WTC11 (cell line): Measurements from ENCODE around the gene ATP2B2. TPM values are rescaled to one million over a fixed set of nuclear protein-coding genes. Genes with fewer than 3 reads are reported as not detected.

Experiments
- ATAC-seq: fragments of 200-7000 bp; cut with Tn5 transposase; 2 replicates; pipeline ENCODE4 v1.10.0; 2021; ENCODE audit warnings: mild to moderate bottlenecking, moderate library complexity
- CTCF ChIA-PET: fragments of 300-600 bp; sonication (Branson Sonifier 250); formaldehyde crosslinking; loops from one replicate; lab custom pipeline; 2021; ENCODE audit warnings: antibody characterized with exemption; lab: Charles Lee
- POLR2A ChIA-PET: fragments of 350-600 bp; sonication (Branson Sonifier 250); formaldehyde crosslinking; loops from one replicate; lab custom pipeline; 2021; ENCODE audit warnings: antibody characterized with exemption; lab: Charles Lee
- DNase-seq: peaks from one replicate; pipeline ENCODE4 v3.0.0; 2021; ENCODE audit warnings: low spot score
- H3K27ac Mint-ChIP-seq: 2 replicates; pipeline ENCODE4 v1.8.0; 2021; ENCODE audit warnings: mixed read lengths
- H3K27me3 Mint-ChIP-seq: 2 replicates; pipeline ENCODE4 v1.8.0; 2021; ENCODE audit warnings: low read depth, mild to moderate bottlenecking, moderate library complexity, mixed read lengths
- H3K36me3 Mint-ChIP-seq: 2 replicates; pipeline ENCODE4 v1.8.0; 2021; ENCODE audit warnings: mixed read lengths
- H3K4me1 Mint-ChIP-seq: 2 replicates; pipeline ENCODE4 v1.8.0; 2022; ENCODE audit warnings: mixed read lengths
- H3K4me3 Mint-ChIP-seq: 2 replicates; pipeline ENCODE4 v1.8.0; 2021; ENCODE audit warnings: mild to moderate bottlenecking, moderate library complexity, mixed read lengths
- H3K9me3 Mint-ChIP-seq: 2 replicates; pipeline ENCODE4 v1.8.0; 2021; ENCODE audit warnings: mixed read lengths
- AFF4 ChIP-seq: sonication (generic); formaldehyde crosslinking; IDR thresholded peaks from 2 replicates; pipeline ENCODE4 v1.8.1; 2023; ENCODE audit warnings: mild to moderate bottlenecking, missing genetic modification reagents, borderline replicate concordance
- ATF2 ChIP-seq: sonication (generic); formaldehyde crosslinking; IDR thresholded peaks from 2 replicates; pipeline ENCODE4 v1.8.1; 2022; ENCODE audit warnings: low read depth, missing genetic modification reagents, borderline replicate concordance
- FOXJ3 ChIP-seq: sonication (generic); formaldehyde crosslinking; IDR thresholded peaks from 2 replicates; pipeline ENCODE4 v1.9.0; 2021; ENCODE audit warnings: missing genetic modification reagents, mild to moderate bottlenecking, borderline replicate concordance
- FOXP4 ChIP-seq: sonication (generic); formaldehyde crosslinking; IDR thresholded peaks from 2 replicates; pipeline ENCODE4 v1.8.0; 2022; ENCODE audit warnings: mild to moderate bottlenecking, missing genetic modification reagents
- GABPB1 ChIP-seq: sonication (generic); formaldehyde crosslinking; IDR thresholded peaks from 2 replicates; pipeline ENCODE4 v1.8.1; 2023; ENCODE audit warnings: mild to moderate bottlenecking, missing genetic modification reagents
- HMGXB4 ChIP-seq: sonication (generic); formaldehyde crosslinking; IDR thresholded peaks from 2 replicates; pipeline ENCODE4 v1.8.1; 2023; ENCODE audit warnings: mild to moderate bottlenecking, moderate library complexity, missing genetic modification reagents
- JUN ChIP-seq: sonication (generic); formaldehyde crosslinking; IDR thresholded peaks from 2 replicates; pipeline ENCODE4 v1.8.0; 2023; ENCODE audit warnings: mild to moderate bottlenecking, missing genetic modification reagents
- MYBL2 ChIP-seq: sonication (generic); formaldehyde crosslinking; IDR thresholded peaks from 2 replicates; pipeline ENCODE4 v1.8.1; 2023; ENCODE audit warnings: mild to moderate bottlenecking, moderate library complexity, missing genetic modification reagents
- NR2C2 ChIP-seq: sonication (generic); formaldehyde crosslinking; IDR thresholded peaks from 2 replicates; pipeline ENCODE4 v1.8.0; 2022; ENCODE audit warnings: mild to moderate bottlenecking, missing genetic modification reagents
- OVOL2 ChIP-seq: fragments of 250-450 bp; sonication (Bioruptor Pico); IDR thresholded peaks from 2 replicates; pipeline ENCODE4 v1.9.0; 2021; ENCODE audit warnings: mild to moderate bottlenecking, borderline replicate concordance
- SMAD4 ChIP-seq: sonication (generic); formaldehyde crosslinking; IDR thresholded peaks from 2 replicates; pipeline ENCODE4 v1.8.0; 2022; ENCODE audit warnings: mild to moderate bottlenecking, missing genetic modification reagents
- SP1 ChIP-seq: sonication (generic); formaldehyde crosslinking; conservative IDR thresholded peaks from 2 replicates; pipeline ENCODE4 v1.8.1; 2022; ENCODE audit warnings: missing genetic modification reagents
- TEAD1 ChIP-seq: sonication (generic); formaldehyde crosslinking; IDR thresholded peaks from 2 replicates; pipeline ENCODE4 v1.8.0; 2022; ENCODE audit warnings: mild to moderate bottlenecking, missing genetic modification reagents
- USF1 ChIP-seq: sonication (generic); formaldehyde crosslinking; IDR thresholded peaks from 2 replicates; pipeline ENCODE4 v1.8.0; 2022; ENCODE audit warnings: mild to moderate bottlenecking, missing genetic modification reagents
- ZNF317 ChIP-seq: sonication (generic); formaldehyde crosslinking; IDR thresholded peaks from 2 replicates; pipeline ENCODE4 v1.8.1; 2023; ENCODE audit warnings: low read depth, mild to moderate bottlenecking, moderate library complexity, missing genetic modification reagents, borderline replicate concordance
- ZNF396 ChIP-seq: fragments of 250-450 bp; sonication (Bioruptor Pico); IDR thresholded peaks from 2 replicates; pipeline ENCODE4 v1.8.0; 2021; ENCODE audit warnings: mild to moderate bottlenecking, moderate library complexity, borderline replicate concordance
- ZNF423 ChIP-seq: fragments of 250-450 bp; sonication (Bioruptor Pico); IDR thresholded peaks from 2 replicates; pipeline ENCODE4 v2.1.2; 2022; ENCODE audit warnings: mild to moderate bottlenecking, moderate library complexity
- ZNF512 ChIP-seq: sonication (generic); formaldehyde crosslinking; IDR thresholded peaks from 2 replicates; pipeline ENCODE4 v1.8.1; 2022; ENCODE audit warnings: missing genetic modification reagents, borderline replicate concordance
- ZNF532 ChIP-seq: fragments of 250-450 bp; sonication (Bioruptor Pico); IDR thresholded peaks from 2 replicates; pipeline ENCODE4 v1.9.0; 2021; ENCODE audit warnings: mild to moderate bottlenecking, borderline replicate concordance
- total RNA-seq: library from RNA; stranded (reverse); gene quantifications from 3 replicates; pipeline ENCODE4 v1.2.3, GENCODE V29; 2021

ATP2B2 gene
- total RNA-seq, 1 experiment from 2014 or later: 0.48 TPM

- TF ChIP-seq ZNF512 (CRISPR knock-in tag): no peak
- no peak for TF ChIP-seq FOXP4 (CRISPR knock-in tag)
- no peak for TF ChIP-seq ZNF423 (CRISPR knock-in tag)
- no peak for TF ChIP-seq OVOL2
- no peak for TF ChIP-seq JUN (CRISPR knock-in tag)
- no peak for TF ChIP-seq GABPB1 (CRISPR knock-in tag)
- TF ChIP-seq SP1 (CRISPR knock-in tag): no peak
- no peak for TF ChIP-seq FOXJ3 (CRISPR knock-in tag)
- no peak for TF ChIP-seq ATF2 (CRISPR knock-in tag)
- TF ChIP-seq MYBL2 (CRISPR knock-in tag): no peak
- TF ChIP-seq ZNF532: no peak
- no peak for TF ChIP-seq HMGXB4 (CRISPR knock-in tag)
- TF ChIP-seq, all 79 proteins: peak for 0
- Mint-ChIP-seq H3K27ac (no peak overlapping the region), H3K9me3 (peaks cover 5% of the 10 kb centered on the region), H3K27me3 (peaks cover 4% of the 10 kb centered on the region), H3K36me3 (no peaks in the 10 kb centered on the region), H3K4me1 (peaks cover 4% of the 10 kb centered on the region), H3K4me3 (no peak overlapping the region)
- POLR2A ChIA-PET: no interaction called here
- ATAC-seq: no peak
- no peak for DNase-seq
- CTCF ChIA-PET: interaction anchor here (1.2 kb wide), 1 partner anchor 17 kb away, joined by 5 read pairs; no protein-coding TSS in a partner anchor
Observed at GRCh38 chr3:10440684-10441083, 64.7 kb downstream of the ATP2B2 start.

- POLR2A ChIA-PET: no interaction called here
- ATAC-seq: no peak
- H3K27me3 Mint-ChIP-seq: peaks cover 4% of the 10 kb centered on the region
- no peaks in the 10 kb centered on the region for H3K36me3 Mint-ChIP-seq
- H3K4me3 Mint-ChIP-seq: no peak overlapping the region
- no peaks in the 10 kb centered on the region for H3K4me1 Mint-ChIP-seq
- no peak overlapping the region for H3K27ac Mint-ChIP-seq
- peaks cover 5% of the 10 kb centered on the region for H3K9me3 Mint-ChIP-seq
- no peak for DNase-seq
- CTCF ChIA-PET: interaction anchor here (0.6 kb wide), 1 partner anchor 275 kb away, joined by 3 read pairs; no protein-coding TSS in a partner anchor
- TF ChIP-seq TEAD1: no peak
- no peak for TF ChIP-seq USF1 (CRISPR knock-in tag)
- TF ChIP-seq NR2C2: no peak
- TF ChIP-seq ZNF317: no peak
- TF ChIP-seq AFF4 (CRISPR knock-in tag): no peak
- TF ChIP-seq ZNF396: no peak
- no peak for TF ChIP-seq SMAD4 (CRISPR knock-in tag)
Observed at GRCh38 chr3:10438902-10439610, 66.3 kb downstream of the ATP2B2 start.
